Prostate gland (tissue), 2 donors: ENCODE measurements around the gene TFF1. TPM values are rescaled to one million over a fixed set of nuclear protein-coding genes. Genes with fewer than 3 reads are reported as not detected.

ENCODE experiments used
- DNase-seq: peaks from one replicate; pipeline ENCODE4 v3.0.0-alpha.2; 2019; ENCODE audit warnings: low spot score
- H3K27ac ChIP-seq, 2 donors: fragments of 200-600 bp; sonication (generic); 2 replicates each; pipeline ENCODE4 v1.5.1; 2017 to 2019
- H3K27me3 ChIP-seq: fragments of 200-600 bp; sonication (generic); replicated peaks from 2 replicates; pipeline ENCODE4 v1.5.1; 2019; ENCODE audit not compliant: insufficient read depth
- H3K36me3 ChIP-seq, 2 donors: fragments of 200-600 bp; sonication (generic); 1 replicate in 1 of 2; 2 replicates in 1 of 2; pipeline versions ENCODE4 v1.5.1 to v1.8.1; 2017 to 2019
- H3K4me1 ChIP-seq: fragments of 200-600 bp; sonication (generic); replicated peaks from 2 replicates; pipeline ENCODE4 v1.5.1; 2019
- H3K4me3 ChIP-seq, 2 donors: fragments of 200-600 bp; sonication (generic); 2 replicates each; pipeline ENCODE4 v1.5.1; 2017 to 2019
- H3K9me3 ChIP-seq: fragments of 200-600 bp; sonication (generic); 2 replicates; pipeline ENCODE4 v1.5.1; 2017
- POLR2A ChIP-seq: fragments of 450-650 bp; IDR thresholded peaks from one replicate; pipeline ENCODE4 v1.6.1; 2016; ENCODE audit warnings: antibody characterized with exemption, mild to moderate bottlenecking
- POLR2AphosphoS5 ChIP-seq: sonication (generic); formaldehyde crosslinking; IDR thresholded peaks from one replicate; pipeline ENCODE4 v1.6.1; 2017; ENCODE audit warnings: antibody characterized with exemption
- WGBS: methylation state at CpG from one replicate; pipeline ENCODE4 v1.1.5; 2018; 5-methylcytosine and 5-hydroxymethylcytosine counted together
- intact Hi-C: fragments of 100-400 bp; cut with DNase I; formaldehyde crosslinking; loops from one replicate; pipeline ENCODE4 v1.14.2; 2022
- total RNA-seq, 2 donors: library from RNA; depleted of rRNA; stranded (reverse); fragments of >200 nt; gene quantifications; one replicate each; pipeline ENCODE4 v1.1.0, GENCODE V29; 2016
- TF ChIP-seq, protein P1 (sequence below), 4 experiments: fragments of 200-600 bp in 2 of 4; fragments of 450-650 bp in 2 of 4; sonication (generic) in 2 of 4; IDR thresholded peaks; 1 replicate in 3 of 4; 2 replicates in 1 of 4; pipeline ENCODE4 v1.5.1; 2016 to 2019; ENCODE audit warnings: antibody characterized with exemption in 4 of 4, mild to moderate bottlenecking in 2 of 4, moderate library complexity in 2 of 4

Gene TFF1
- total RNA-seq, 2 donors from 2014 or later: 4.7 to 16.2 TPM

DNA sequence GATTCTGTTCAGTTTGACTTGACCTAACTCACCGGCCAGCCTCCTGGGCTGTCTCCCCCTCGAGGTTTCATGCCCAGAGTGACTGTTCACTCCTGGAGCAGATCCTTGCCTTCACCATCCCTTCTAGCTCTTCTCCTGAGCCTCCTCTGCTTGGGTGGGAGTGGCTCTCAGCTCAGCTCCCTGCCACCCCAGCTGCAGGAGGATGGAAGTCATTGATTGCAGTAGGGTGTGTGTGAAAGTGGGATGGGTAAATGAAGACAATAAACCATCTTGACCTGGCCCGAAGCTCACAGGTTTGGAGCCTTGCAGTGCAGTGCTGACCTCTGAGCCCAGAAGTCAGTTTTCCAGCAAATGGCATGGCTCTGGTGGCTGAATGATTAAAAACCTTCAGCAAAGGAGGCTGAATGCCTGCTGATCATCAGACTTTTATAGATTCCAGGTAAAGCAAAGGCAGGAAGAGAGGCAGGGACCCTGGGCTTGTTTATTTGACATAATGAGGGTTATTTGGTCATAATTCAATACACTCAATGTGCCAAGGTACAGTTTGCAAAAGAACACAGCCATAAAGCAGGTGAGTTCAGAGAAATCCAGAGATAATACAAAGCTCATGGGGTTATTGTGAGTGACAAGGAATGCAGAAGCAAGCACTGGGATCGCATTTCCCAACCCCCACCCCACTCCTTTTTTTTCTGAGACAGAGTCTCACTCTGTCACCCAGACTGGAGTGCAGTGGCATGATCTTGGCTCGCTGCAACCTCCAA lies 33.6 kb downstream of the TFF1 start:
- Histone ChIP-seq H3K27me3 (no peaks in the 10 kb centered on the region), H3K36me3 (no peaks in the 10 kb centered on the region), H3K27ac (no peak overlapping the region), H3K9me3 (no peaks in the 10 kb centered on the region), H3K4me3 (no peak overlapping the region), H3K4me1 (no peaks in the 10 kb centered on the region)
- no peak for DNase-seq
- no peak for TF ChIP-seq POLR2A
- no peak for TF ChIP-seq POLR2AphosphoS5
- TF ChIP-seq, protein P1, sequence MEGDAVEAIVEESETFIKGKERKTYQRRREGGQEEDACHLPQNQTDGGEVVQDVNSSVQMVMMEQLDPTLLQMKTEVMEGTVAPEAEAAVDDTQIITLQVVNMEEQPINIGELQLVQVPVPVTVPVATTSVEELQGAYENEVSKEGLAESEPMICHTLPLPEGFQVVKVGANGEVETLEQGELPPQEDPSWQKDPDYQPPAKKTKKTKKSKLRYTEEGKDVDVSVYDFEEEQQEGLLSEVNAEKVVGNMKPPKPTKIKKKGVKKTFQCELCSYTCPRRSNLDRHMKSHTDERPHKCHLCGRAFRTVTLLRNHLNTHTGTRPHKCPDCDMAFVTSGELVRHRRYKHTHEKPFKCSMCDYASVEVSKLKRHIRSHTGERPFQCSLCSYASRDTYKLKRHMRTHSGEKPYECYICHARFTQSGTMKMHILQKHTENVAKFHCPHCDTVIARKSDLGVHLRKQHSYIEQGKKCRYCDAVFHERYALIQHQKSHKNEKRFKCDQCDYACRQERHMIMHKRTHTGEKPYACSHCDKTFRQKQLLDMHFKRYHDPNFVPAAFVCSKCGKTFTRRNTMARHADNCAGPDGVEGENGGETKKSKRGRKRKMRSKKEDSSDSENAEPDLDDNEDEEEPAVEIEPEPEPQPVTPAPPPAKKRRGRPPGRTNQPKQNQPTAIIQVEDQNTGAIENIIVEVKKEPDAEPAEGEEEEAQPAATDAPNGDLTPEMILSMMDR (IDR thresholded peaks at IDR 0.05): no peak
- 52% methylated on average over 5 of the region's 5 CpGs for WGBS
- intact Hi-C loops: no loop called here

DNA sequence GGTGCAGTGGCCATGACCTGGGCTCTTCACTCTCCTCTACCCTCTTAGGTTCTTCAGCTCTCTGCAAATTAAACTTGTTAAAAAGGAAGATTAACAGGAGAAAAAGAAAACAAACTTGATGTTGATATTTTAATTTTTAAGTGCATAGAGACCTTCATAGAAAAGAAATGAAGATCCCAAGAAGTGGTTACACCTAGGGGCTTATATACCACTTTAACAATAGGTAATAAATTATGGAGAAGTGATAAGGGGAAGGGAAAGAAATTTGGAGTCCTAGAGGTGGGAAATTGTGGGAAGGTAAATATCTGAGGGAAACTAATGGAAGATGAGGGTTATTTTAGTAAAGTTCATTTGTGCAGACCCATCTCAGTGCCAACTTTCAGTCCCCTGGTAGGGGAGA lies 34.7 kb downstream of the TFF1 start:
- no peak for TF ChIP-seq POLR2AphosphoS5
- DNase-seq: no peak
- intact Hi-C loops: no loop called here
- Histone ChIP-seq H3K27ac (peak overlapping the region in 1 of 2 donors; percentile 42), H3K4me1 (no peaks in the 10 kb centered on the region), H3K27me3 (no peaks in the 10 kb centered on the region), H3K9me3 (no peaks in the 10 kb centered on the region), H3K4me3 (no peak overlapping the region), H3K36me3 (no peaks in the 10 kb centered on the region)

DNA sequence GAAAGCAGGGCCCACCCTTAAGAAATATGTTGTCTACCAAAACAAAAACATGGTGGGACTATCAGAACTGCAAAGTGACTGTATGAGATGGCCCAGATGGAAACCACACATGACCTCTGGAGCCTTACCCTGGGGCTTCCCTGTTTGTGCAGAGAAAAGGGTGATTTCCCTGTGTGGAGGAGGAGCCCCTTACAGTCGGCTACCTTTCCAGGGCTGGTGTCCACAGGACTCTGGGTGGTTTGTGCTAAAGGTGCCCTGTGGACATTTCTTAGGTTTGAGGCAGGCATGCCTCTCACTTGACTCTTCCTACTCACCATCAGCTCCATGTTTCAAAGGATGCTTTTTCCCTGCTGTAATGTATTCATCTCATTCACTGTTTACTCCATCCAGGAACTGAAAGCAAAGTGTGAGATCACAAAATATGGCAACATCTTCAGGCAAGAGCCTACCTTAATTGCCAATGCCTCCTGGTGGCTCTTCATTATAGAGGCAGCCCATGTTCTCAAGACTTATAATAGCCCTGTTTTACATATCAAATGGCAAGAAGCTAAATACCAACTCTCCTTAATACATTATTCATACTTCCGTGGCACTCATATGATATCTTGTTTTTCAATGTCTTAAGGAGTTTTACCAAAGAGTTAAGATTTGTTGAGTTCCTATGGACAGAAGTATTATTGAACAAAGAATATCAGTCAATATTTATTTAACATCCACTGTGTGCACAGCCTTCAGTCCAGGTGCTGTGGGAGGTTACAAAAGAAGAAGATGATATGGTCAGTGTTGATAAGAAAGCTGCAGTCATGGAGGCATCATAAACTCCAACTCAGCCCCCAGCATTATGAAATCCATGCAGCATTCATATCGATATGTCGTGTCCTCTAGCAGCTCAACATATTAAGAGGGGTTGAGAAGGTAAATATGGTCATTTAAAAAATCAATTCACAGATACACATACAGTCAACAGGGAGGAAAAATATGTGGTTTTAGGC lies 35.7 kb downstream of the TFF1 start:
- no peak for TF ChIP-seq POLR2A
- TF ChIP-seq, protein P1 (IDR thresholded peaks at IDR 0.05): no peak
- TF ChIP-seq POLR2AphosphoS5: peak; percentile 44
- no peaks in the 10 kb centered on the region for H3K36me3 ChIP-seq
- WGBS: 81% methylated on average over 4 of the region's 4 CpGs
- no peaks in the 10 kb centered on the region for H3K4me1 ChIP-seq
- peak overlapping the region; percentile 13 to 42 for H3K27ac ChIP-seq
- no peak for DNase-seq
- intact Hi-C loops: no loop called here
- H3K9me3 ChIP-seq: no peaks in the 10 kb centered on the region
- no peak overlapping the region for H3K4me3 ChIP-seq
- no peaks in the 10 kb centered on the region for H3K27me3 ChIP-seq

DNA sequence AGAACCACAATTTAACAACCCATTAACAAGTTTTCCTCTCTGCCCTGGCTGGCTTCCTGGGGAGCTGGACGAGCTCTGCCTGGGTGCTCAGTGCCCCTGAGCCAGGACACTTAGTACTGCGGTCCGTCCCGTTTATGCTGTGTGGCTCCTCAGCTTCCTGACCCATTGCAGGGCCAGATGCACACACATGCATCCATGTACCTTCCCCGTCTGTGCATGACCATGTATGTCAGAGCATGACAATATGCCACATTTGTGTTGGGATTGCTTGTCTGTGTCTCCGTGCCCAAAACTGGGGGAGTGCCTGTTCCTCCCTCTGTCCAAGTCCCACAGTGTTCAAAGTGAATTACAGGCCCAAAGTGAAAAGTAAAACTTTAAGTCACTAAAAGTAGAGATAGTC lies 41.4 kb downstream of the TFF1 start:
- Histone ChIP-seq H3K9me3 (no peaks in the 10 kb centered on the region), H3K36me3 (no peaks in the 10 kb centered on the region), H3K4me1 (no peaks in the 10 kb centered on the region), H3K27me3 (no peaks in the 10 kb centered on the region), H3K4me3 (no peak overlapping the region), H3K27ac (no peak overlapping the region)
- DNase-seq: no peak
- intact Hi-C loops: no loop called here
- 81% methylated on average over 6 of the region's 6 CpGs for WGBS
- no peak for TF ChIP-seq POLR2AphosphoS5
- TF ChIP-seq, protein P1 (IDR thresholded peaks at IDR 0.05): no peak
- TF ChIP-seq POLR2A: no peak

DNA sequence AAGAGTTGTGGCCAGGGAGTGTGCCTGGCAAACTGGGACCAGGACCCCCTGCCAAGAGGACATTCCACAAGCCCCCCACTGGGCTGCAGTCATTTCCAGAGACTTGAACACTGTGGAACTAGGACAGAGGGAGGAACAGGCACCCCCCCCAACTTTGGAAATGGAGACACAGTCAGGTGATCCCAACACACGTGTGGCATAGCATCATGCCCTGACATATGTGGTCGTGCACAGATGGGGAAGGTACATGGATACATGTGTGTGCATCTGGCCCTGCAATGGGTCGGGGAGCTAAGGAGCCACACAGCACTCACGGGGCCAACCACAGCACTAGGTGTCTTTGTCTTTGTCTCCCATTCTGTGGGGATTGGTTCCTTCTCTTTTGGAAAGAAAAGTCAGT lies 44.5 kb downstream of the TFF1 start:
- TF ChIP-seq, protein P1 (IDR thresholded peaks at IDR 0.05): no peak
- no peak for TF ChIP-seq POLR2AphosphoS5
- TF ChIP-seq POLR2A: no peak
- intact Hi-C loops: no loop called here
- Histone ChIP-seq H3K36me3 (no peaks in the 10 kb centered on the region), H3K4me3 (no peak overlapping the region), H3K27ac (no peak overlapping the region), H3K27me3 (no peaks in the 10 kb centered on the region), H3K9me3 (no peaks in the 10 kb centered on the region), H3K4me1 (no peaks in the 10 kb centered on the region)
- WGBS: 86% methylated on average over 4 of the region's 4 CpGs
- DNase-seq: no peak
